ENCODE measurements around the gene ASB2.

The ASB2 gene

DNA sequence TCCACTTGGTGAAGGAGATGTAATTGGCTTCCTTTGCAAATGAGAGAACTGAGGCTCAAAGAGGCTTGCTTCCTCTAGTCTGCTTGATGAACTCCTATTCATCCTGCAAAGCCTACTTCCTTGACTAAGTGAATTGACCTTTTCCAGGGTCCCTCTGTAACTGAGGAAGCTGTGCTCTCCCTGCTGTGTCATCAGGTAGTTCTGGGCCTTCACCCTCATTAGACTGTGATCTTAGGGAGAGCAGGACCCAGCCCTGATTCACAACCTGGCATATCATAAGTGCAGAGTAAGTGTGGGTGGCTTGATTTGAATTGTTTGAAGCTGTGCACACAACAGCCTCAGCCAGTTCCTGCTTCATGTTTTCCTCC, 16.3 kb downstream of the ASB2 start:
- ChIA-PET POLR2A (interaction anchor here (1.6 kb wide), 1 partner anchor 38 kb away, joined by 3 read pairs; no protein-coding TSS in a partner anchor), CTCF (interaction anchor here (0.9 to 30.4 kb wide), 7 partner anchors 8 to 183 kb away, joined by 3 to 632 read pairs (median 15); no protein-coding TSS in a partner anchor)
- Histone ChIP-seq H3K4me1 (ENCODE audit: control extremely low read depth in 1 of 4, control insufficient read depth in 4 of 4, insufficient read depth in 4 of 4, low read length in 3 of 4) (peaks cover 10 to 74% (median 69%) of the 10 kb centered on the region in 4 experiments), H3K4me3 (ENCODE audit: control insufficient read depth in 1 of 7, extremely low read depth in 1 of 7, insufficient read depth in 4 of 7, low read depth in 2 of 7, low read length in 6 of 7) (no peak overlapping the region), H3K9me3 (ENCODE audit: control extremely low read depth in 1 of 5, control insufficient read depth in 4 of 5, insufficient read depth in 2 of 5, low read depth in 1 of 5, low read length in 4 of 5) (no peaks in the 10 kb centered on the region), H3K27ac (ENCODE audit: insufficient read depth in 1 of 2, low read depth in 1 of 2, low read length in 2 of 2, poor library complexity in 1 of 2, severe bottlenecking in 2 of 2) (peak overlapping the region in 1 of 2 experiments; percentile 77), H3K27me3 (replicated peaks in 2 of 5; ENCODE audit: control insufficient read depth in 4 of 5, insufficient read depth in 5 of 5, low read length in 4 of 5) (no peaks in the 10 kb centered on the region), H3K36me3 (ENCODE audit: control insufficient read depth in 4 of 4, insufficient read depth in 4 of 4, low read length in 3 of 4) (no peaks in the 10 kb centered on the region)
- peak in 2 of 3 donors; percentile 22 to 38 for DNase-seq

DNA sequence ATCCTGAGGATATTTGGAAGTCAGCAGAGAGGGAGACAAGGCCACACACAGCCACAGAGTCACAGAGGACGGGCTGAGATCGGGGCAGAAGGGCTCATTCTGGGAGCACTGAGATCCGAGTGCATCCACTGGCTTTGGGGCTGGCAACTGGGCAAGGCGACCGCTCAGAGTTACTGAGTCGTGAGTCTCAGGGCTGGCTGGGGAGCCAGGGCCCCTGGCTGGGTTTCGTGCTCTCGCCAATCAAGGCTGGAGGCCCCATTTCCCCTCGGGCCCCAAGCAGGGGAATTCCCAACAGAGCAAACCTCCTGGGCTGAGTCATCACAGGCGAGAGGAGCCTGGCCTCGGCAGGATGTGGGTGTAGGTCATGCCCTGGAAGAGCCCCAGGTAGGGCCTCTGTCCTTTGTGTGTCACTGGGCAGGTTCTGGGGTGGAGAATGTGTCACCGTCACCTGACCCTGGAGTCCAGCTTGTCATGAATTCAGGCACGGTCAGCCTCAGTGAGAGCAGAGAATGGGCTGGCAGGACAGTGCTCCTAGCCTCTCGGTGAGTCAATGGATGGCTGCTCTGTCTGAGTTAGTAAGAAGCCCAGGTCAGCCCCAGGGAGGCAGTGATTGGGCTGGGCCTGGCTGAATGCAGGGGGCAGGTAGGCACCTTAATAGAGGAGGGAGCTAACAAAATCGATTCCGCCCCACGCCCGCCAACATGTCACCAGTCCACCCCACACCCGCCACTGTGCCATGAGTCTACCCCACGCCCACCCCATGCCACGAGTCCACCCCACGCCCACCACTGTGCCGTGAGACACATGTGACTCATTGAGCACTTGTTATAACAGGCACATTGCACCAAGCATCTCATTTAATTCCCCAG, 16.9 kb downstream of the ASB2 start:
- POLR2A ChIA-PET, result interaction anchor here (1.0 to 1.6 kb wide), 3 partner anchors 8 to 39 kb away, joined by 3 to 5 read pairs (median 4); no protein-coding TSS in a partner anchor
- H3K27me3 ChIP-seq (replicated peaks in 2 of 5; ENCODE audit: control insufficient read depth in 4 of 5, insufficient read depth in 5 of 5, low read length in 4 of 5), result no peaks in the 10 kb centered on the region
- WGBS (ENCODE audit: insufficient coverage), result 41% methylated on average over 20 of the region's 23 CpGs
- H3K36me3 ChIP-seq (ENCODE audit: control insufficient read depth in 4 of 4, insufficient read depth in 4 of 4, low read length in 3 of 4), result no peaks in the 10 kb centered on the region
- peak overlapping the region in 2 of 7 experiments; percentile 50 to 56 for H3K4me3 ChIP-seq (ENCODE audit: control insufficient read depth in 1 of 7, extremely low read depth in 1 of 7, insufficient read depth in 4 of 7, low read depth in 2 of 7, low read length in 6 of 7)
- peaks cover 10 to 81% (median 74%) of the 10 kb centered on the region in 4 experiments for H3K4me1 ChIP-seq (ENCODE audit: control extremely low read depth in 1 of 4, control insufficient read depth in 4 of 4, insufficient read depth in 4 of 4, low read length in 3 of 4)
- CTCF ChIA-PET, result interaction anchor here (1.4 to 30.4 kb wide), 5 partner anchors 9 to 16 kb away, joined by 6 to 632 read pairs (median 16); no protein-coding TSS in a partner anchor
- H3K9me3 ChIP-seq (ENCODE audit: control extremely low read depth in 1 of 5, control insufficient read depth in 4 of 5, insufficient read depth in 2 of 5, low read depth in 1 of 5, low read length in 4 of 5), result no peaks in the 10 kb centered on the region
- peak; percentile 91 to 98 (median 98) for DNase-seq
- peak overlapping the region in 1 of 2 experiments; percentile 77 for H3K27ac ChIP-seq (ENCODE audit: insufficient read depth in 1 of 2, low read depth in 1 of 2, low read length in 2 of 2, poor library complexity in 1 of 2, severe bottlenecking in 2 of 2)

DNA sequence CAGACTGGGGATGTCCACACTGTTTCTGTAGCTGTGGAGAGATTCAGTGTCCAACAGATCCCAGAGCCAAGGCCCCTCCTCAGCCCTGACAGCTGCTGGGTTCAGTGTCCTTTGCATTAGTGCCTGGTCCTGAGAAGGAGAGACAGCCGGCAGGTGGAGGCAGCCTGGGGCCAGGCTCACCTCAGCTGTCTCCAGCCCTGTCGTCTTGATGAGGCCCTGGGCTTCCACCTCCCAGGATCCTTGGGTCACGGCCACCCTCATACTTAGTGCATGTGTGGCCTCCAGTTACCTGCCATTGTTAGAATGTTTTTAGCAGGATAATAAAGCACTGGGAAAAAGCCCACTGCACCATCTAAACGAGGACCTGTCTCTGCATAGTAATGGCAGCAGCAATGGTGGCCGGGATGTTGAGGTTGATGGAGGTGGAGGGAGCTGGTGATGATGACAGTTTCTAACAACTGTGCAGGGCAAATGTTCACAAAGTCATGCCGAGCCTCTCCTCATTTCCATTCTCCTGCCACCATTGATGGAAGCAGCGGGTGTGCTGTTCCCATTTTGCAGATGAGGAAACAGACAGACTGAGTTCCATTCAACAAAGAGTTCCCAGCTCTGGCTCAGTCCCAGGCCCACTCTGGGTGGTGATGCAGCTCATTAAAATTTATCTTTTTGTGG, 17.7 kb downstream of the ASB2 start:
- POLR2A ChIA-PET, result interaction anchor here (1.0 to 1.6 kb wide), 3 partner anchors 9 to 40 kb away, joined by 3 to 5 read pairs (median 4); no protein-coding TSS in a partner anchor
- WGBS (ENCODE audit: insufficient coverage), result 84% methylated on average over 6 of the region's 7 CpGs

DNA sequence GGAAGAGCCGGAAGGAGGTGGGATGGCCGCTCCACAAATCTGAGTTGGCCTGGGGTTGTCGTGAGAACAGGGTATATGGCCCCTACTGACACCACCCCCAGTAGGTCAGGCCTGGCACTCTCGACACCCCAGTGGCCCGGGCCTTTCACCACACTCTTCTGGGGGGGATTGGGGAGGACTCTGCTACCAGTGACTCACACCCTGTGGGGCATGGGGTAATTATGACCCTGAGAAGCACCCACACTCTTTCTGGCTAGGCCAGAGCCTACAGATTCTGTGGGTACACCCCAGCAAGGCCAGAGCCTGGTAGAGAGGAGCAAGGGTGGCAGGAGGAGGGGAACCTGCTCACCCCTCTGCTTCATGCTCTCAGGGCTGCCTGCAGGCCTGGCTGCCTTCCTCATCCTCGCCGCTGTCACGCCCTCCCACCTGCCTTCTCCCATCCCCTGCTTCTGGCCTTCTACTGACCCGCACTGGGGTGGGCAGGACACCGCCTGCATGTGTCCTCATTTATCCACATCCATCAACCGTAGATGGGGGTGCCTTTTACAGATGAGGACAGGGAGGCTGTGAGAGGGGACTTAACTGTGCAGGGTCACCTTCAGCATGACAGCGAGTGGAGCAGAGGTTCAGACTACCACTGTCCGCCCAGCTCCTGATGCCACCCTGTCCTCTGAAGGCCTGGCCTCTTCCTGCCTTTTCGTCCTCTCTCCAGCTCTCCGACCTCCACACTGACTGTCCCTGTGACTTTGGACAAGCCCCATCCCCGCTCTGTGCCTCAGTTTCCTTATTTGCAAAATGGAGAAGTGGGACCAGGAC, 18.4 kb downstream of the ASB2 start:
- H3K27ac ChIP-seq (ENCODE audit: insufficient read depth in 1 of 2, low read depth in 1 of 2, low read length in 2 of 2, poor library complexity in 1 of 2, severe bottlenecking in 2 of 2), result no peak overlapping the region
- DNase-seq, result peak in 2 of 3 donors; percentile 26 to 46
- POLR2A ChIA-PET, result interaction anchor here (1.3 kb wide), 1 partner anchor 13 kb away, joined by 3 read pairs; no protein-coding TSS in a partner anchor
- no peaks in the 10 kb centered on the region for H3K9me3 ChIP-seq (ENCODE audit: control extremely low read depth in 1 of 5, control insufficient read depth in 4 of 5, insufficient read depth in 2 of 5, low read depth in 1 of 5, low read length in 4 of 5)
- 91% methylated on average over 12 of the region's 16 CpGs for WGBS (ENCODE audit: insufficient coverage)
- no peaks in the 10 kb centered on the region for H3K27me3 ChIP-seq (replicated peaks in 2 of 5; ENCODE audit: control insufficient read depth in 4 of 5, insufficient read depth in 5 of 5, low read length in 4 of 5)
- H3K4me3 ChIP-seq (ENCODE audit: control insufficient read depth in 1 of 7, extremely low read depth in 1 of 7, insufficient read depth in 4 of 7, low read depth in 2 of 7, low read length in 6 of 7), result no peak overlapping the region
- peaks cover 3 to 85% (median 81%) of the 10 kb centered on the region in 4 experiments for H3K4me1 ChIP-seq (ENCODE audit: control extremely low read depth in 1 of 4, control insufficient read depth in 4 of 4, insufficient read depth in 4 of 4, low read length in 3 of 4)
- CTCF ChIA-PET, result interaction anchor here (1.1 to 30.4 kb wide), 5 partner anchors 10 to 65 kb away, joined by 3 to 632 read pairs (median 26); no protein-coding TSS in a partner anchor
- no peaks in the 10 kb centered on the region for H3K36me3 ChIP-seq (ENCODE audit: control insufficient read depth in 4 of 4, insufficient read depth in 4 of 4, low read length in 3 of 4)

More for the DNA sequence above, 17.7 kb downstream of the ASB2 start:
- no peaks in the 10 kb centered on the region for H3K9me3 ChIP-seq (ENCODE audit: control extremely low read depth in 1 of 5, control insufficient read depth in 4 of 5, insufficient read depth in 2 of 5, low read depth in 1 of 5, low read length in 4 of 5)
- no peak for DNase-seq
- peak overlapping the region in 2 of 7 experiments; percentile 50 to 56 for H3K4me3 ChIP-seq (ENCODE audit: control insufficient read depth in 1 of 7, extremely low read depth in 1 of 7, insufficient read depth in 4 of 7, low read depth in 2 of 7, low read length in 6 of 7)
- H3K4me1 ChIP-seq (ENCODE audit: control extremely low read depth in 1 of 4, control insufficient read depth in 4 of 4, insufficient read depth in 4 of 4, low read length in 3 of 4), result peaks cover 10 to 85% (median 81%) of the 10 kb centered on the region in 4 experiments
- CTCF ChIA-PET, result interaction anchor here (1.1 to 30.4 kb wide), 4 partner anchors 9 to 64 kb away, joined by 3 to 632 read pairs (median 19); no protein-coding TSS in a partner anchor
- peak overlapping the region in 1 of 2 experiments; percentile 72 for H3K27ac ChIP-seq (ENCODE audit: insufficient read depth in 1 of 2, low read depth in 1 of 2, low read length in 2 of 2, poor library complexity in 1 of 2, severe bottlenecking in 2 of 2)
- no peaks in the 10 kb centered on the region for H3K36me3 ChIP-seq (ENCODE audit: control insufficient read depth in 4 of 4, insufficient read depth in 4 of 4, low read length in 3 of 4)
- no peaks in the 10 kb centered on the region for H3K27me3 ChIP-seq (replicated peaks in 2 of 5; ENCODE audit: control insufficient read depth in 4 of 5, insufficient read depth in 5 of 5, low read length in 4 of 5)

DNA sequence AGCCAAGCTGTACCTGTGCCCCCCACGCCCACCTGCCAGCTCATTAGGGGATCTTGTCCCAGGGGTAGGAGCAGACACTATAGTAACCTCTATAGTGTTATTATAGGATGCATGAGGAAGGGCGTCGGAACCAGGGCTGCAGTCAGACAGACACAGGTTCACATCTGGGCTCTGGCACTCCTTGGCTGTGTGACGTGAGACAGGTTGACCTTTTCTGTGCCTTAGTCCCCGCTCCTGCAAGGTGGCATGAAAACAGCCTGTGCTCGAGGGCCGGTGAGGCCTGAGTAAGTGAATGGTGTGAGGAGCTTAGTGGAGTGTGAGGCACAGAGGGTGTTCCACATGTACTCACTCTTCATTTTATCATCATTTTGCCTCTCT, 19.0 kb downstream of the ASB2 start:
- Histone ChIP-seq H3K9me3 (ENCODE audit: control extremely low read depth in 1 of 5, control insufficient read depth in 4 of 5, insufficient read depth in 2 of 5, low read depth in 1 of 5, low read length in 4 of 5) (no peaks in the 10 kb centered on the region), H3K27me3 (replicated peaks in 2 of 5; ENCODE audit: control insufficient read depth in 4 of 5, insufficient read depth in 5 of 5, low read length in 4 of 5) (no peaks in the 10 kb centered on the region), H3K36me3 (ENCODE audit: control insufficient read depth in 4 of 4, insufficient read depth in 4 of 4, low read length in 3 of 4) (no peaks in the 10 kb centered on the region), H3K27ac (ENCODE audit: insufficient read depth in 1 of 2, low read depth in 1 of 2, low read length in 2 of 2, poor library complexity in 1 of 2, severe bottlenecking in 2 of 2) (no peak overlapping the region), H3K4me3 (ENCODE audit: control insufficient read depth in 1 of 7, extremely low read depth in 1 of 7, insufficient read depth in 4 of 7, low read depth in 2 of 7, low read length in 6 of 7) (no peak overlapping the region), H3K4me1 (ENCODE audit: control extremely low read depth in 1 of 4, control insufficient read depth in 4 of 4, insufficient read depth in 4 of 4, low read length in 3 of 4) (peaks cover 2 to 83% (median 77%) of the 10 kb centered on the region in 4 experiments)
- 100% methylated on average over 7 of the region's 7 CpGs for WGBS (ENCODE audit: insufficient coverage)
- ChIA-PET CTCF (interaction anchor here (2.1 to 5.8 kb wide), 4 partner anchors 11 to 16 kb away, joined by 12 to 40 read pairs (median 22); no protein-coding TSS in a partner anchor), POLR2A (interaction anchor here (1.3 kb wide), 1 partner anchor 13 kb away, joined by 3 read pairs; no protein-coding TSS in a partner anchor)
- DNase-seq, result no peak
